ENCODE results near the gene WBP1L.

DNA sequence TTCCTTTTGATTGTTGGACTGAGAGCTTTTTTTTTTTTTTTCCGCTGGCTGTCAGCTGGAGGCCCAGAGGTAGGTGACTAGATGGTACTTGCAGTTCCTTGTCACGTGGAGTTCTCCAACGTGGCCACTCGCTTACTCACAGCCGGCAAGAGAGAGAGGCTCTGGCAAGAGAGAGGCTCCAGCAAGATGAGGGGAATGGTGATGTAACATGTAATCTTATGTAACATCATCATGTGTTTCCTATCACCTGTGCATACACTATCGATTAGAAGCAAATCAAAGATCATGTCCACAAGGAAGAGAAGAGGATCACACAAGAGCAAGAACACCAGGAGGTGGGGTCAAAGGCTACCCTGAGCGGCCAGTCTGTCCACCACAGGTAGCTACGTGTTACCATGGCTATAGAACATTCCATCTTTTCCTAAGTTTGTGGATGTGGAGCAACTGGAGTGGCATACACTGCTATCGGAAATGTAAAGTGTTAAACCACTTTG, 106.3 kb downstream of the WBP1L start:
- TF ChIP-seq, protein P1, sequence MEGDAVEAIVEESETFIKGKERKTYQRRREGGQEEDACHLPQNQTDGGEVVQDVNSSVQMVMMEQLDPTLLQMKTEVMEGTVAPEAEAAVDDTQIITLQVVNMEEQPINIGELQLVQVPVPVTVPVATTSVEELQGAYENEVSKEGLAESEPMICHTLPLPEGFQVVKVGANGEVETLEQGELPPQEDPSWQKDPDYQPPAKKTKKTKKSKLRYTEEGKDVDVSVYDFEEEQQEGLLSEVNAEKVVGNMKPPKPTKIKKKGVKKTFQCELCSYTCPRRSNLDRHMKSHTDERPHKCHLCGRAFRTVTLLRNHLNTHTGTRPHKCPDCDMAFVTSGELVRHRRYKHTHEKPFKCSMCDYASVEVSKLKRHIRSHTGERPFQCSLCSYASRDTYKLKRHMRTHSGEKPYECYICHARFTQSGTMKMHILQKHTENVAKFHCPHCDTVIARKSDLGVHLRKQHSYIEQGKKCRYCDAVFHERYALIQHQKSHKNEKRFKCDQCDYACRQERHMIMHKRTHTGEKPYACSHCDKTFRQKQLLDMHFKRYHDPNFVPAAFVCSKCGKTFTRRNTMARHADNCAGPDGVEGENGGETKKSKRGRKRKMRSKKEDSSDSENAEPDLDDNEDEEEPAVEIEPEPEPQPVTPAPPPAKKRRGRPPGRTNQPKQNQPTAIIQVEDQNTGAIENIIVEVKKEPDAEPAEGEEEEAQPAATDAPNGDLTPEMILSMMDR (tag by site-specific recombination; IDR thresholded peaks at IDR 0.05): no peak
- no peak for TF ChIP-seq PRDM1 (tag by site-specific recombination; IDR thresholded peaks at IDR 0.05)
- TF ChIP-seq ZNF184 (tag by site-specific recombination; IDR thresholded peaks at IDR 0.05): no peak
- no peak for TF ChIP-seq ZFP3 (tag by site-specific recombination; IDR thresholded peaks at IDR 0.05; ENCODE audit: low read depth)
- no peak for TF ChIP-seq SP2 (tag by site-specific recombination; IDR thresholded peaks at IDR 0.05)
- no peak for TF ChIP-seq TCF7L2 (IDR thresholded peaks at IDR 0.05; ENCODE audit: borderline replicate concordance, low read depth, low read length)
- TF ChIP-seq YY1 (tag by site-specific recombination; IDR thresholded peaks at IDR 0.05): no peak
- TF ChIP-seq ZNF132 (tag by site-specific recombination; IDR thresholded peaks at IDR 0.05; ENCODE audit: borderline replicate concordance): no peak
